Measurements from ENCODE around the gene FUOM.

FUOM gene

DNA sequence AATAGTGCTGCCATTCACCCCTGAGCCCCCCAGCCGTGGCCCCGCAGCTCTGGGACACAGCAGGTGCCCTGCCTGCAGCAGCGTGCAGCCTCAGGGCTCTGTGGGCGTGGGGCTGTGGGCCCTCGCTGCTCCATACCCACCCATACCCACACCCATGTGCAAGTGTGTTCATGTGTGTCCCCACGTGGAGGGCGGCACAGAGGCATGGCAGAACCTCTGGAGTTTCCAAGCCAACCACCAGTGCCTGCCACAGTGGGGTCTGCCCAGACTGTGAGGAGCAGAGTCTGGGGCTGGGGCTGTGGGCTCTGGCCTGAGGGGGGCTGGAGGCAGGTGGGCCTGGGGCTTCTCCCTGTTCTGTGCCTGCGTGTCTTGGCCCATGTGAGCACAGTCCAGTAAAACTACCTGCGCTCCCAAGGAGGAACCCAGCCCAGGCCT, 8.2 kb downstream of the FUOM start:
- DNase-seq: no peak

- no peak for DNase-seq
These were observed 8.7 kb downstream of the FUOM start for GRCh38 chr10:133349160-133349568.

- no peak for DNase-seq
These were observed 9.9 kb downstream of the FUOM start for GRCh38 chr10:133347710-133348517.

- DNase-seq: no peak
These were observed 11.4 kb downstream of the FUOM start for GRCh38 chr10:133346413-133346812.

DNA sequence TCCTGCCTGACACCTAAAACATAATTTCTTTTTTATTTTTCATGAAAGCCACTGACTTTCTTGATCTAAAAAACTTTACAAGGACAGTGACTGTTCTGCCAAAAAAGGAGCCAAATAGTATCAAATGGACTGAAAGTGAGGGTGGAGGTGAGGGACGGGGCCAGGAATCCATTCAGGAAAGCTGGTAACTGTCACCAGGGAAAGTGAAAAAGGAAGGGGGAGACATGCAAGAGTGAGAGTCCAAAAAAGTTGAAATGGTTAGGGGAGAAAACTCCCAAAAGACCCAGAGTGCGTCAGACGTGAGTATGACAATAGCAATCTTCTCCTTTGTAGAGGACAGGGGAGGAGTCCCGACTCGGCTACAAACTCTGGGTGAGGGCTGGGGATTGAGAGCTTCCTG, 13.6 kb downstream of the FUOM start:
- no peak for DNase-seq

GRCh38 chr10:133343558-133343957, 14.3 kb downstream of the FUOM start:
- DNase-seq: no peak

- DNase-seq: no peak
These were observed 14.9 kb downstream of the FUOM start for GRCh38 chr10:133342942-133343341.

DNA sequence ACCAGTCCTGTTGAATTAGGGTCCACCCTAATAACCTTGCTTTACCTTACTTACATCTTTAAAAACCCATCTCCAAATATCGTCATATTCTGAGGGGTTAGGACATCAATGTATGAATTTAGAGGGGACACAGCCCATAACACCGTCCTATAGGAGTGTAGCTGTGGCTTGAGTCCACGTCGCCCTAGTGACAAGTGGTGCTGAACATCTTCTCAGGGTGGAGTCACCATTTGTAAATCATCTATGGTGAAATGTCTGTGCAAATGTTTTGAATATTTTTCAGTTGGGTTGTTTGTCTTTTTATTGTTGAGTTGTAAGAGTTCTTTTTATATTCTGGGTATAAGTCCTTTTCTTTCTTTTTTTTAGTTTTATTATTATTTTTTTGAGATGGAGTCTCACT, 15.8 kb downstream of the FUOM start:
- DNase-seq: no peak

DNA sequence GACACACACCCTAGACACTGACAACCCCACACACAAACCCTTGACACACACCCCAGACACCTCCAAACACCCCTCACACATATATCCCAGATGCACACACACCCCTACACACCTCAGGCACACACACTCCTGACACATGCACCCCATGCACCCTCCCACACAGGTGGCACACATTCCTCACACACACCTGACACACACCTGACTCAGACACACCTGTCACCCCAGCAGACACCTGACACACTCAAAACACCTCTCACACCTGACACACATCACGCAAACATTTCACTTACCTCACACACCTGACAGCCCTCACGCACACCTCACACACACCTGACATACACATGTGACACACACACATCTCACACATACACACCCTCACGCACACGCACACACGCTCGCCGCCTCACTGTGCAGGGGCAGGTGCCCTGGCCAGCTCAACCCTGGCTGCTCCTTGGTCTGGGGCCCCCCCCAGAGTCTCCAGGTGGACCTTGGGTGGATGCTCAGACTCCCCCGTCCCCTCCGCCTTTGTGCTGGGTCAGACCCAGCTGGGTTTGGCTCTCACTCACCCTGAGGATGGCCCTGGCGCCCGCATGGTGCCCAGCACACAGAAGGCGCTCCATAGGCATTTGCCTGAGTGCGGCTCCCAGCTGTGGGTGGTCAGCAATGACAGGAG, 18.0 kb downstream of the FUOM start:
- no peak for DNase-seq

GRCh38 chr10:133338080-133339071, 19.4 kb downstream of the FUOM start:
- DNase-seq: no peak

DNA sequence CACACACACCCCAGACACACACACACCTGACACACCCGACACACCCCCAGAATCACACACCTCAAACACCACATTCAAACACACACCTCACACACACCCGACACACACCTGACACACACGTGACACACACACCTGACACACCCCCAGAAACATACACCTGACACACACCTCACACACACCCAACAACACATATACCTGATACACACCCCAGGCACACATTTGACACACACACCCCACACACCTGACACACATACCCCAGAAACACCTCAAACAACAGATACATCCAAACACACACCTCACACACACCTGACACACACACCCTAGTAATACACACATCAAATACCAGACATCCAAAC, 20.5 kb downstream of the FUOM start:
- DNase-seq: no peak

GRCh38 chr10:133336577-133337369, 21.0 kb downstream of the FUOM start, which contains the start of gene CALY:
CALY (minus strand) TSS chr10:133336896; CDS start chr10:133328989, 7,907 bp downstream.
- peak; percentile 62 to 80 for DNase-seq

GRCh38 chr10:133336118-133336576, 21.7 kb downstream of the FUOM start:
- DNase-seq: no peak

DNA sequence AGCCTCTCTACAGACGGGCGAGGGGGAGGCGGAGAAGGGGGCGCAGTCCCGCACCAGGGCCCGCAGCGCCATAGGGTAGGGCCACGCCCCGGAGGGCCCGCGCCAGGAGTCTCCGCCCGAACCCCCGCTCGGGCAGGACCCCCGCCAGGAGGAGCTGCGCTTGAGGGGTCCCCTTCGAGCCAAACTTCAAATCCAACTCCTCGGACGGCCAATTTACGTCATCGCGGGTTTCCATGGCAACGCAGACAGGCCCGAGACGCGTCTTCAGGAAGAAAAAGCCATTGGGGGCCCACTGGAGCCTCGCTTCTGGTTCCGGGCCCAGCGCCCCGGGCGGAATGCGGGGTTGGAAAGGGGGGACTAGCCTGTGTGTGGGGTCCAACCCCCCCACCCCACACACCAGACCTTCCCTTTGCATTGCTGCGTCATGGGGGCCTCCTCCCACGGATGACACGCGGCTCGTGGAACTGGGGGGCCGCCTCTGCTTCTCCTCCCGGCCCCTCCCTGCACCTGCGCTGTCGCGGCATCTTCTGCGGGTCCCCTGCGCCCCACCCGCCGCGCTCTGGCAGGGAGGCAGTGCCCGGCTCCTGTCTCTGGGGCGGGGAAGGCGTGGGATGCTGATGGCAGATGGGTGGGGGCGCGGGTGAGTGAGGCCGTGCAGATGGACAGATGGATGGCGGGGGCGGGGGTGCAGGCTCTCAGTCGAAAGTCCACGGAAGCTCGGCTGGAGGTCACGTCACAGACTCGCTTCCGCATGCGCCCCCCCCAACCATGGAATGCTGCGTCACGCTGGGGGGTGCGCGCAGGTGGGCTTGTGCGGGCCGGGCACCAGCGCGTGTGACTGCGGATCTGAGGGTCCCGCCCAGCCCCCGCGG, 22.3 kb downstream of the FUOM start:
- peak; percentile 67 to 84 for DNase-seq

DNA sequence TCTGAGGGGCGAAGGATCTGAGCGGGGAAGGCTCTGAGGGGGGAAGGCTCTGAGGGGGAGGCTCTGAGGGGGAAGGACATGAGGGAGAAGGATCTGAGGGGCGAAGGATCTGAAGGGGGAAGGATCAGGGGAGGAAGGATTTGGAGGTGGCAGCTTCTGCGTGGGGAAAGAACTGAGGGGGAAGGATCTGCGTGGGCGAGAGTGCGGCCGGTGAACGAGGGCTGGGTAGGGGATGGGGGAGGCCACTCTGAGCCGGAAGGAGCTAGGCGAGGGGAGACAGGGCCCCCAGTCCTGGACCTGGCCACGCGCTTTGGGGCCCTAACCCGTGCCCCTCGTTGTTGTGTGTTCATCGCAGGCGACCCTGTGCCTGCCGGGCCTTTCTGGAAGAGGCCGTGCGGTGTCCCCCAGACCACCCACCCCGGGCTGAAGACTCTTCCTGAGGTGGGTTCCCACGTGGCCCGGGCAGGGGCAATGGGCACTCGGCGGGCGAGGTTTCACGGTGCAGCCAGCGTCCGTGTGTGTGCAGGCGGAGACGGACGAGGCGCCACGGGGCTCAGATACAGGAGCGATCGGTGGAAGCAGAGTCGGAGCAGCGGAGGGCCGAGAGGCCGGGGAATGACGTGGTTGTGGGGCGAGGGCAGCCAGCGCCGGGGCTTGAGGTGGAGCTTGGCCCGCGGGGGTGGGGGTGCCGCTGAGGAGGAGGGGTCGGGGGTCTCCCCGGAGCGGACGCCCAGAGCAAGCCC, 23.1 kb downstream of the FUOM start:
- DNase-seq: peak; percentile 39 to 46

GRCh38 chr10:133332936-133333699, 24.7 kb downstream of the FUOM start:
- DNase-seq: no peak

- peak; percentile 81 to 91 for DNase-seq
These were observed 28.2 kb downstream of the FUOM start for GRCh38 chr10:133329491-133330202.

Measured in stimulated activated CD4-positive, alpha-beta T cell treated with anti-CD3 and anti-CD28 coated beads, Interleukin-4, amount 100 ng/mL, for 4 hours (primary cell).